ENCODE results near the gene ZFP36L2.

Gene ZFP36L2

DNA sequence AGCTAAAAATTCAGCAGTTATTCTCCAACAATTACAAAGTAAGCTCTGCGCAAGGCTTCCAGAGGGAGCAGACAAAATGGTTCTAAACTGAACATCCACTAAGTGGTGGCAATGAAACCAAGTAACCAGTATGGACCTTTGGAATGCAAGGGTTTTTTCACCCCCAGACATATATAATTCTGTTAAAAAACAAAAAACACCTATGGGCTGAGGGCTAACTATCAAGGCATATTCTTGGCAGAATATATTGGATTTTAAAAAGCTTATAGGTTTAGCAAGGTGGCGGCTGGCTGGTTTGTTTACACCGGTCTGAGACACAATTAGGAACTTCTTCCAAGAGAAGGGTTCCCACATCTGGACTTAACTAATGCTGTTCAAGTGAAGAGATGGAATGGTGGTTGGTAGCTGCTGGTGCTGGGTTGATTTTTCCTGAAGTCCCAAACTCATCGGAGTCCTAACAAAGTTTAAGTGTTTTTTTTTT is 2.8 kb downstream of the ZFP36L2 start:
- no peak for DNase-seq (ENCODE audit: low spot score)

DNA sequence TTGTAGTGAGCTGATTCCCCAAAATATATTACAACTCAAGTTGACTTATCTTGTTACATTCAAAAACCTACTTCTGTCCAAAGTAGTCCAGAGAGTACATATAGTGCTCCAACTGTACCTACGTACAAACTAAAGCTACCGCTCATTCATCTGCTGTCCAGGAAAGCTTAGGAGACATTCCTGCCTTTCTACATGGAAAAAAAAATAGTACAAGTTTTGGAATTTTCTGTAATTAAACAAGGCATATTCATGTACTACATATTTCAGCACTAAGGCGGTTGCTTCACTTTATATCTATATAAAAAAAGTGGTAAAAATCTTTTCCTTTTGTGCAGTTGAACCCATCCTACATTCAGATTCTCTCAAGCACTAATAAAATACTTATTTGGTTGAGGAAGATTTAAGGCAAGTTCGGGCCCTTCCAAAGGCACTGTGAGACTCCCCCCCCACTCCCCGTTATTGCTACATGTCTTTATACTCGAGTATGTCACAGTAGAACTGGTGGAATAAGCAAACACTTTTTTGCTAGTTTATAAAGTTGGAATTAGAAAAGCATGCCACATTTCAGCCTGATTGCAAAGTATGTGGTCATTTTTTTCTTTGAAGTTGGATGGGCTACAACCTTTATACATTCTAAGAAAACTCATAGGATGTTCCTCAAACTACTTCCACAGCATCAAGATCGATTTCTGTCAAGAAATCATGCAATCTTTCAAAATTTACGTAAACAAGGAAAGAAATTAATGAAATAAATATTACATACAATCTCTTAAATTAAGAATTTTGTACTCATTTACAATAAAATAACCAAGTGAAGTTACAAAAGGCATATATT is 3.7 kb downstream of the ZFP36L2 start:
- no peak for DNase-seq (ENCODE audit: low spot score)

DNA sequence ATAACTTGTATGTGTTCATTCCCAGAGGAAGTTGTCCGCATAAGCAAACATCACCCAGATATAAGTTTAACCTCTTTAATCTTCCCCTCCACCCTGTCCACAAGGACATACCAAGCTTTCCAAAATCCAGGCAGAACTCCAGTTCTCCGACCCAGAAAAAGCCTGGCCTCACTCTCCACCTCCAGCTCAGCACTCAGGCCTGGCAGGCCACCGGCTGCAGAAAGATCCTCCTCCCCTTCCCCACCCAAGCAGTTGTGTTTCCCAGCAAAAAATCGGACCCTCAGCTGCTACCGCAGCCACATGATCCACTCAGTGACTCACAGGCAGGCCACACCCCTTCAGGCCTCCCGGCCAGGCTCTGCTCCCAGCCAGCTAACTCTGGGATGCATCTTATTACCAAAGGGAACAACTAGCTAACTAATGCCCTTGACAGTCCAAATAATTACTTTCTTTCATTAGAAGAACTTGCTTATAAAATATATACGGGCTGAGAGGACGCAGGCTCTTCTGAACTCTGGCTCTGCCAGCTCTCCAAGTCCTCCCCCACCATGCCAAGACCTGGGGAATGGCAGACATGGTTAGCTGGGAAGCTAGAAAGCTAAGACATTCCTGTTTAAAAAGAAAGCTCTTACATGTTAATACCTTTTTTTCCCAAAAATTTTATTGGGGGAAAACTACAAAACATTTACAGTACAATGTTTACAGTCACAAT is 4.5 kb downstream of the ZFP36L2 start:
- peak; percentile 95 for DNase-seq (ENCODE audit: low spot score)

DNA sequence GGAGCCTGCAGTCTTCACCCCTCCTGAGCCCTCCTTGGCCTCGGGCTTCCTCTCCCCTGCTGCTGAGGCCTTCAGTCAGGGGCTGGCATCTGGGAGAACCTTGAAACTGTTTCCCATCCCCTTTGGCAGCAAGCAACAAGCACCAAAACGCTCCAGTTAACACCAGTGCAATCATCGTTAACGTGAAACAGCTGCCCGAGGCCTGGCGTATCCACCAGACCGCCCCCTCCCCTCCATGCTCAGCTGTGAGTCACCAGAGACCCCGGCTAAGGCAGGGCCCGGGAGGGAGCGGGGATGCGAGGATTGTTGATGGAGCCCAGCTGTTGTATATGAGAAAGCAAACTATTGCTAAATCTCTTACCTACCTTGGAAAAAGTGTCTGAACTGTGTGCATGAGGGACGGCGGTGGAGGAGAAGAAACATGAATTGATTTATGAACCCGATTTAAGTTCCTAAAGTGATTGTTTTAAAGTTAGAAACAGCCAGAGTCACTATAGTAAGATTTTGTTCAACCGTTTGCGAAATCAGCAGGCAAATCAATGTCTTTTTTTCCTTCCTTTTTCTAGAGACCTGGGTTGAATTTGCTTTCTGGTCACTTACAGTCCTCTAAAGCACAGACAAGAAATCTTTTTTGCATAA is 5.2 kb downstream of the ZFP36L2 start:
- DNase-seq (ENCODE audit: low spot score): no peak

DNA sequence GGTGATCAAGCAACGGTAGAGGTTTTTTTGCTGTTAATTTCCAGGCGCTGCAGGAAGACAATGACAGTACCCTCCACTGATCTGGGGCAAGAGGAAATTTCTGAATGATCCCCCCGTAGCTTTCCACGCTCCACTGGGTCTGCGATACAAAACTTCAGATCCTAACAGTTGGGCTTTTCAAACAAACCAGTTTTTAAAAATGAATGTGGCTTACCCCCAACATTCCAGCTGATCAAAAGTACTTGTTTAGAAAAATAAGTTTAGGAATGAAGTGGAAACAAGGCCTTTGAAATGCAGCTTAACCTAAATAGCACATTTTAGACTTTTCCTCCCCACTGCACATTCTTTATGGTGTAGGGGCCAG is 5.7 kb downstream of the ZFP36L2 start:
- no peak for DNase-seq (ENCODE audit: low spot score)

DNA sequence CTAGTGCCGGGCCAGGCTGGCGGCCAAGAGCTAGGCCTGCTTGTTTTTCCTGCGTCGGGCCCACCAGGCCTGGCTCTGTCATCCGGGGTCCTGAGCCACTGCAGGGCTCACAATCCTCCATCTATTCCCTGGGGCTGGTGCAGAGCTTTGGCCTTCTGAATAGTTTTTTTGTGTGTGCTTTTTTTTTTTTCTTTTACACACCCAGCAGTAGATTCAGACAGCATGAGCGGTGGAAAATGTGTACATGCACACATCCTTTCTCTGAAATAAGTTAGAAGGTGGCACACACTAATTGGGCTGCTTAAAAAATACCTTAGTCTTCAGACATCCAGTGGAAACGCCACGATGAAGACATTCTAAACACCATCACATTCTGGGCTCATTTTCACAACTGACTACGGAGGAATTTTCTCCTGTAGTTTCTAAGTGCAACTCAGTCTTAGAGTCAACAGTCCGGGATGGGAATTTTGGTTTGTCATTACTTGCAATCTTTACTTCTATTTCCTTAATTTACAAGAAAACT is 6.1 kb downstream of the ZFP36L2 start:
- no peak for DNase-seq (ENCODE audit: low spot score)

DNA sequence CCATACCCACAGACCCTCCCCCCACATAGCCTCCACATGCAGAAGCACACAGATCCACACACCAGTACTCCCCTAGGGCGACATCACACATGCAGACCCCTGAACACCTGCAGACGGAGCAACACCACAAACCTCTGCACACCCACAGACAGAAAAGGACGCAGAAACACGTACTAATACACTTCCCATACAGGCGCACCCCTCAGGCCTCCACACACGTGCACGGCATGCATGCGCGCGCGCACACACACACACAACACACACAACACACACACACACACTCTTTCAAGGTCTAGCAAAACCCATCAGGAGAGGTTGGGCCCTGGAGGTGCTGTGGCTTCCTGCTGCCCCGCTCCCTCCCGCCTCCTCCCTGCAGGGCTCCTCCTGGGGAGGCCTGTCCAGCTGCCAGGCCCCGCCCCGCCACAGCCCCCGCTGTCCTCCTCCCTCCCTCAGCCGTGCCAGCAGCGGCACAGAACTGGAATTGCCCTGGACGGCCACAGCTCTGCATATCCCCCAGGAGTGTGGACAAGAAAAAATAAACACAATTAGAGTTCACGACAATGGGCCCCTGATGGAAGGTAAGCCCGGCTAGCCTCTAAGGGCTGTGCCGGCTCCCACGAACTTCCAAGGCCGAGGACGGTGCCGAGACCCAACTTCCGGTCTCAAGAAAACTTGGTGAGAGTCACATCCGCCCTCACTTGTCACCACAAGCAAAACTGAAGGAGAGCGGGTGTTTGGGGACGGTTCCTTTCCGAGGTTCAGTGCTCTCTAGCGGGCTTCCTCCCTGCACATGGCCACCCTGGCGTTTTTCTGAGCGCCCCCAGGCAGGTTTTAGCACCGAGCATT is 6.8 kb downstream of the ZFP36L2 start:
- peak; percentile 81 for DNase-seq (ENCODE audit: low spot score)

DNA sequence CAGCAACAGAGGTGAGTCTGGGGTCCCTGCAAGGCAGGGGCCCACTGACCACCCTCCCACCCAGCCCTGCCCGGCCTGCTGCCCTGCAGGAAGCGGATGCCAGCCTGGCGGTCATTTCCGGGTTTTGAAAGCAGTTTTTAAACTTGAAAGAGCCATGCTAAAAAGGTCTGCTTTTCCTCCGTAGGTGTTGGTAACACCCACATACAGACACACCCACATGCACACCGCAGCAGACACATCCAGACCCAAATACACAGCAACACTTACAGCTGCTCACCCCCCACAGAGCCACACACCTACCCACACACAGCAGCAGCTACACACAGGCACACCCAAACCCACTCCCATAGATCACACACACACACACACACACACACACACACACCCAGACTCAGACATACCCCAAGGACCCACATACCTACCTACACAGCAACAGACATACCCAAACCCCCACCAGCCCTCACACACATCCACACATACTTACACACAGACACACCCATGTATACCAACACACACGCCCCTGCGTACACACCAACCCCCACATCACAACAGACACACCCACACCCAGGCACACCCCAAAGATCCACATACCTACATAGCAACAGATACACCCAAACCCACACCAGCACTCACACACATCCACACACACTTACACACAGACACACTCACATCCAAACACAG is 7.6 kb downstream of the ZFP36L2 start:
- no peak for DNase-seq (ENCODE audit: low spot score)

DNA sequence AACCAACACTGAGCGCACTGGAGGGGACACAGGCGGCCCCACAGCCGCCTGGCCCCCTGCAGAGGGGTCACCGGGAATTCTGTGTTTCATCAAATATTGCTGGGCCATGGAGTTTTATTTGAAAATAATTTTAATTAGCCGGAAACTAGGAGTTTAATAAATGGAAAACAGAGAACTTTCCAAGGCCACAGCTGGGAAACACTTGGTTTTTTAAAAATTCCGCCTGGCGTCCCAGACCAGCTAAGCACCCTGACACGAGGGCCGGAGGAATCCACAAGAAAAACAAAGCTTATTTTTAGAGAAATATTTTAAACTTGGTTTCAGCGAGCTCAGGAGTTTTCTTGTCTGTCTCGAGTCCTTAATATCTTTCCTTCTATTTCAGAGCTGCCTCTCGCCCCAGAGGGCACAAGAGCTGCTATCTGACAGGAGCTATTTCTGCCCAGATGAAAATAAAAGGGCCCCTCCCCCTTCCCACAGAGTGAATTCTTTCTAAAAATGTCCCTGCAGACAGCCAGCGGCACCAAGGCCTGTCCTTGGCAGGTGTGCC is 8.2 kb downstream of the ZFP36L2 start:
- peak; percentile 85 for DNase-seq (ENCODE audit: low spot score)

DNA sequence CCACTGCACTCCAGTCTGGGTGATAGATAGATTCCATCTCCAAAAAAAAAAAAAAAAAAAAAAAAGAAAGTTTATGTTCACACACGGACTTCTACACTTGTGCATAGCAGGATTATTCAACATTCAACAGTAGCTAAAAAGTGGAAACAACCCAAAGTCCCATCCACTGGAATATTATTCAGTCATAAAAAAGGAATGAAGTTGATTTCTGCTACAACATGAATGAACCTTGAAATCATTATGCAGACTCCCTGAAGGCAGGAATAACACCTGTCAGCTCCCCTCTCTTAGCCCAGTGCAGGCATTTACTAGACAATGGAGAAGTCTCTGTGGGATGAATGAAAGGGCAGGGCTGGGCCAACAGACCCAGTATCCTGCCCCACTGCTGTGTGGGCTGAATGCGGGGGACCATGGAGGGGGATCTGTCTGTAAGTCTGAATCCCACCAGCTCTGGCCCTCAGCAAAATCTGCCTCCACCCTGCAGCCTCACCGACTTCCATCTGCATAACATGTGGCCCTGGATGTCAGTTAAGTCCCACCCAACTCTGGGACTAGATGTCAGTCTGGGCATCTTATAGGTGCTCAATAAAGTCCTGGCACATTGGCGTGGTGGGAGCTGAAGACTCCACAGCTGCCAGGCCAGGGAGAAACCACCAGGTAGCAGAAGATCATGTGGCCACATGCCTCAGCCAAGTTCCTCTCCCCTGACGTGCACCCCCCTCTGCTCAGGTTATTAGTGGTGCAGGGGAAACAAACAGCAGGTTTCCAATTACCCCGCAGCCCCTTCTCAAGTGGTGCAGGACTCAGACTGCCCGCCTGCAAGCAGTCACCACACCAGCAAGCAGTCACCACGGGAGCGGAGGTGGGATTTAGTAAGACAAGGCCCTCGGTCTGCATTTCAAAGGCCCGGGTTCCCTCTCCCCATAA is 8.9 kb downstream of the ZFP36L2 start:
- no peak for DNase-seq (ENCODE audit: low spot score)

DNA sequence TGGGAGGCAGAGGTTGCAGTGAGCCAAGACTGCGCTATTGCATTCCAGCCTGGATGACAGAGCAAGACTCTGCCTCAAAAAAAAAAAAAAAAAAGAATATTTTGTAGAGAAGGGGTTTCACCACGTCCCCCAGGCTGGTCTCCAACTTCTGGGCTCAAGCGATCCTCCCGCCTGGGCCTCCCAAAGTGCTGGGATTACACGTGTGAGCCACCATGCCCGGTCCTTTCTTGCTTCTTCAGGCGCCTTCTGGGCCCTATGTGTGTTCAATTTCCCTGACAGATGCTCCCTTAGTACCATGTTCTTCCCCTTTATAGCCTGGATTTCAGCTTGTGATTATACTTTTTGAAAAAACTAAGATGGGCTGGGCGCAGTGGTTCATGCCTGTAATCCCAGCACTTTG is 9.8 kb downstream of the ZFP36L2 start:
- DNase-seq (ENCODE audit: low spot score): no peak

DNA sequence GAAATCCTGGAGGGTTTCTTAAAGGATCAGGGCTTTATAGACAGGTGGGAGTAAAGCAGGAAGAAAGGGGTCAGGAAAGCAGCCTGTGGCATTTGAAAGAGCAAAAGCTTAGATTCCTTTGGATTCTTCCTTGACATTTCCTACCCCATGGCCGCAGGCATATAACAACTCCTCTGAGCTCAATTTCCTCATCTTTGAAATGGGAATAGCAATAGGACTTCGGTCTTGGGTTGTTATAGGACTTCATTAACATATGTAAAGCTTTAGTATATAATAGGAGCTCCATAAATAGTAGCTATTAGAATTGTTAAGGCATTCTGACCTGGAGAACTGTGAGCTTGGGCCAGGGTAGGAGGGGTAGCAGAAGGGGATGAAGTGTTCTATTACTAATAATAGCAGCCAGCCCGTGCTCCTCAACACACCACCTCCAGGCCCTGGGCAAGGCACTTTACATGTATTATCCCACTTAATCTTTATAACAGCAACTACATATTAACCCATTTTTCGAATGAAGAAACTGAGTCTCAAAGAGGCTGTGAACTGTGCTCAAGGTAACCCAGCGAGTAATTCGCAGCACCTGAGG is 10.6 kb downstream of the ZFP36L2 start:
- no peak for DNase-seq (ENCODE audit: low spot score)

DNA sequence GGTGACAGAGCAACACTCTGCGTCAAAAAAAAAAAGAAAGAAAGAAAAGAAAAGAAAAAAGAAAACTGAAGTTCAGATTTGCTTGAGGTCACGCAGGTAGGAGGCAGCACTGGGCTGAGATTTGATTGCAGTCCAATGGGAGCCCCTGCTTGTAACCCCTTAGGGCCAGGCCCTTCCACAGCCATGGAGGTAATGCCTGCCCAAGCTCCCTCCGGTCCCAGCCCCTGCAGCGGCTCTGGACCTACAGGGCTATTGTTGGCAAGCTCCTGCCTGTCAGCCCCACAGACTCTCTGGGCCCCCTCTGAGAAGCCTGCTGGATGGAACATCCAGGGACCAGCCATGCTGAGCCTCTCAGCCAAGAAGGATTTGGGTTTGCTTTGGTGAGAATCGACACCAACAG is 12.2 kb downstream of the ZFP36L2 start:
- no peak for DNase-seq (ENCODE audit: low spot score)

DNA sequence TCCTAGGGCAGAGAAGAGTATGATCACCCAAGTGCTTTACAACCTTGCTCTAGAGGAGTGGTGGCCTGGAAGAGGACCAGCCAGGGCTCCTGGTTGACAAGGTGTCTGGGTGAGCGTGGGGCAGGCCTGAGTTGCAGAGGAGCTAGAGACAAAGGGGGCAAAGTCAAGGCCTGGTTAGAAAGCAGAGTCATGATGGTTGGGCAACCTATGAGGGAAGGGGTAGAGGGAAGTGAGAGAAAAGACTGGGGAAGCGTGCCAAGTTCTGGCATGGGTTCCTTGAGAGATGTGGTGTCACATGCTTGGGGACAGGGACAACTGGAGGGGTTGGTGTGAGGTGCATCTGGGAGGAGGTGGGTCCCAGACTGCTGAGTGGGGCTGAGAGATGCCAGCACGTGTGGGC is 13.5 kb downstream of the ZFP36L2 start:
- no peak for DNase-seq (ENCODE audit: low spot score)

DNA sequence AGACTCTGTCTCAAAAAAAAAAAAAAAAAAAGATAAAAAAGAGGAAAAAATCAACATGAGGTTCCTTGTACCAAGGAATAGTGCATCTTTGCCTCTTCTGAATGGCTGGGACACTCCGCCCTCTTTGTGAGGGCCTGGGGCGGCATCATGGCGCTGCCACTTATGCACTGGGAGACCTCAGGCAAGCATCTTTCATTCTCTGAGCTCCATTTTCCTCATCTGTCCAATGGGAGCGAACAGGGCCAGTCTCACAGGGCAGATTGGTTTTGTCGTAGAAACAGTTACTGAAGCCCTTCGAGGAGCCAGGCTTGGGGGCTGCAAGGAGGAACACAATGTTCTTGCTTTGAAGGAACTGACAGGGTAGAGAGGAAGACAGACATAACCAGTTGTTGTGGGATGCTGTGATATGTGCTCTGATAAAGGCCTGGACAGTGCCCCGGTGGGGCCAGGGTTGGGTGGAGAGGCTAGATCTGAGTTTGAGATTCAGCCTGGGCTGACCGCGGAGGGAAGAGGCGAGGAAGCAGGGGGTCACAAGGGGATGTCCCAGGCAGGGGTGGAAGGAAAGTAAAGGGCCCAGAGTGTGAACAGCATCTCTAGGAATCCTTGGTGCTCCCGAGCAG is 14.1 kb downstream of the ZFP36L2 start:
- no peak for DNase-seq (ENCODE audit: low spot score)

DNA sequence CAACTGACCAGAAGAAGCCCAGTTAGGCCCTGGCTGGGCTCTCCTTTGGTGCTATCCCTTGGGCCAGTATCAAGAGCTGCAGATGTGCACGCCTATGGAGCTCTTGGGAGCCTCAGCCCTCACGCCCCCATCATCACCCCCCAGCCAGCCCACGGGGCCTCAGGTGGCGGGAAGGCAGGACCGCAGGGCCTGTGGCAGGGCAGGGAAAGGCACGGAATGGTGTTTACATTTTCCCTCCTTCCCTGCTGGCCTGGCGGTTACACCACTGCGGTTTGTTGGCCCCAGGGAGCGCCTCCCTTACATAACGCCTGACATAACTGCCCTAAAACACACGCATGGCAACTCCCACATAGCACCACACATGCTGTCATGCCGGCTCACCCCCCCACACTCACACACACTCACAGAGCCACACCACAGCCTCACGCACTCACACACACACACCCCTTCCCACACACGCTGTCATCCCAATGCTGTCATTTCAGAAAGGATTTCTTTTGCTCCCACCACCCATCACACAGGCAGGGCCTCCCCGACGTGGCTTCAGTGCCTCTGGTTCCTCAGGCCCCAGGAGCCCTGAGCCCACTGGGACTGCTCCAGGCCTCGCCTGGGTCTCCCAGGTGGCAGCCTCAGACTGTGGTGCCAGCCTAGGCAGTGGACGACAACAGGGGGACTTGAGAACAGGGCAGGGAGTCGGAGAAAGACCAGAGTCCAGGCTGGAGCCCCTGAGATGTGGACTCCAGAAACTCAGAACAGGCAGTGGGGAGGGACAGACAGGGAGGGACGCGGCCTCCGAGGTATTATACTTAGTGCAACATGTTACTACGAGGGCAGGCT is 15.7 kb downstream of the ZFP36L2 start:
- DNase-seq (ENCODE audit: low spot score): no peak

DNA sequence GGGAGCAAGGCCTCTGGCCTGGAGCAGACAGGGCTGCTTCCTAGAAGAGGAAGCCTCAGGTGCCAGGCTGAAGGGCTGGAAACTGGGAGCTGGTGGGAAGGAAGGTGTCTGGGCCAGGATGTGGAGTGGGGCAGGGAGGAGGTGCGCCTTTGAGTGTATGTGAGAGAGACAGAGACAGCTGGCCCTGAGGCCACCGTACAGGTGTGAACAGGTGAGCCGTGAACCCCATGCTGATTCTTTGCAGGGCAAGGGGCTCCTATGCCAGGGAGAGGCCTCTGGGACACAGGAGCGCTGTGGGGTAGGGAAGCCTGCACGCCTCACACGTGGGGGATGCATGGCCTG is 16.3 kb downstream of the ZFP36L2 start:
- DNase-seq (ENCODE audit: low spot score): no peak

DNA sequence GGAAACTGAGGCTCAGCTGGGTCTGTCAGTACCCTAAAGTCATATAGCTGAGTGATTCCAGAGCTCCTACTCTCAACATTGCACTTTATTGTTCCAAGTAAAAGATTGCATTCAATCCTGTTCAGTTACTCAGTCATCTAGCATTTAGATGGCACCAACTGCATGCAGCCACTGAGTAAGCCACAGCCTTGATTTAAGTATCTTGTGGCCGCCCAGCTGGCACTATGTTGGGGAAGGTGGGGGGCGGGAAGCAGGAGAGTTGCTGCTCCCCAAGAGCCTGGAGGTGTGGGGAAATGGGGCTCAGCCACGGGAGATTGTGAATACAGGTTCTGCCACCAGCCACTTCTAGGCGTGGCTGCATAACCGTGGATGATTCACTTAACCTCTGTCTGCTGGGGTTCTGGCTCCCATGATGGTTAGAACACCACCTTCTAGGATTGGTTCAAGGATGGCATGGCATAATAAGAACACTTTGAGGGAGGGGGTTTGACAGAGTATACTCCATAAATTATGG is 17.1 kb downstream of the ZFP36L2 start:
- DNase-seq (ENCODE audit: low spot score): no peak

Data from hepatic stellate cell (primary cell).